ENCODE measurements around the gene RBM46.
"Not testable (repeated sequence)": the region's sequence is repeated elsewhere in the genome, so short reads cannot be mapped to it uniquely, and the experiment has no call there.

The RBM46 gene

DNA sequence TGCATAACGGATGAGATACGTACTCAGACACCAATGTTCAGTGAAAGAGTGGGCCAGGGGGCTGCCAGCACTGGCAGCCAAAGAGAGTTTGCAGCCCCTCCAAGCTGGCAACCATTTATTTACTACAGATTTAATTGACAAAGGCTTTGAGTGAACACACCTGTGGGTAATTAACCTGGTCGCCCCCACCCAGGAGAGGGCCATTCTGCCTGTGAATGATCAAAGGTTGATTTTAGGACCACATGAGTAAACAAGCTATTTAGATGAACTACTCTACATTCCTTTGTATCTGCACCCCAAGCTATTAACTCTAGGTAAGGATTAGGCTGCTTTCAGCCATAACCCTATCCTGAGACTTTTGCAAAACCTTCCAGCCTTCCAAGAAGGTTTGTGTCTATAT is 55.0 kb downstream of the RBM46 start:
- peaks cover 0 to 4% (median 0%) of the 10 kb centered on the region in 5 donors for H3K9me3 ChIP-seq (ENCODE audit: control insufficient read depth in 5 of 5, low read length in 5 of 5)
- H3K36me3 ChIP-seq (ENCODE audit: control insufficient read depth in 5 of 5, insufficient read depth in 5 of 5, low read length in 5 of 5), result no peaks in the 10 kb centered on the region
- H3K4me1 ChIP-seq (ENCODE audit: control insufficient read depth in 5 of 5, insufficient read depth in 5 of 5, low read length in 5 of 5), result no peaks in the 10 kb centered on the region
- no peaks in the 10 kb centered on the region for H3K27me3 ChIP-seq (ENCODE audit: control insufficient read depth in 5 of 5, insufficient read depth in 4 of 5, low read length in 5 of 5)
- H3K4me3 ChIP-seq (ENCODE audit: low read depth in 1 of 5, low read length in 5 of 5), result no peak overlapping the region
- no peak overlapping the region for H3K27ac ChIP-seq (ENCODE audit: low read depth, low read length)
- no peak overlapping the region for H3K9ac ChIP-seq (ENCODE audit: low read length in 5 of 5)

DNA sequence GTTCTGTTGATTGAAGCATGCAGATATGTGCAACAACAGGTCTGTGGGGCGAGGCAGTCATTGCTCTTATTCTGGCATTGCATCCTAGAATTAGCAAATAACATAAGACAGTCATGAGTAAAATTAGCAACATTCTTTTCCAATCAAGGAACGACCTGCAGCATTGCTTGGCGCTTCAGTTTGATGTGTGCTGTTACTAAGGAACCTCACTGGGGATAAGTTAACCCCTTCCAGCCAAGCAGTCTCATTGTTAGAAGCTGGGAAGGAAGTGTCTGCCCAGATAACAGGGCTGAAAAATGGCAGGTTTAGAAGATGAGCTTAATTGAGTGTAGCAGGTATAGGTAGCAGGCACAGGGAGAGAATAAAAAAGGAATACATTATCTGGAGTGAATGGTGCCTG is 55.4 kb downstream of the RBM46 start:
- Histone ChIP-seq H3K4me1 (ENCODE audit: control insufficient read depth in 5 of 5, insufficient read depth in 5 of 5, low read length in 5 of 5) (no peaks in the 10 kb centered on the region), H3K9me3 (ENCODE audit: control insufficient read depth in 5 of 5, low read length in 5 of 5) (peaks cover 0 to 4% (median 0%) of the 10 kb centered on the region in 5 donors), H3K27me3 (ENCODE audit: control insufficient read depth in 5 of 5, insufficient read depth in 4 of 5, low read length in 5 of 5) (no peaks in the 10 kb centered on the region), H3K4me3 (ENCODE audit: low read depth in 1 of 5, low read length in 5 of 5) (no peak overlapping the region), H3K27ac (ENCODE audit: low read depth, low read length) (no peak overlapping the region), H3K36me3 (ENCODE audit: control insufficient read depth in 5 of 5, insufficient read depth in 5 of 5, low read length in 5 of 5) (no peaks in the 10 kb centered on the region), H3K9ac (ENCODE audit: low read length in 5 of 5) (no peak overlapping the region)

- Histone ChIP-seq H3K4me1 (ENCODE audit: control insufficient read depth in 5 of 5, insufficient read depth in 5 of 5, low read length in 5 of 5) (no peaks in the 10 kb centered on the region), H3K36me3 (ENCODE audit: control insufficient read depth in 5 of 5, insufficient read depth in 5 of 5, low read length in 5 of 5) (no peaks in the 10 kb centered on the region), H3K4me3 (ENCODE audit: low read depth in 1 of 5, low read length in 5 of 5) (no peak overlapping the region), H3K9me3 (ENCODE audit: control insufficient read depth in 5 of 5, low read length in 5 of 5) (no peaks in the 10 kb centered on the region), H3K27me3 (ENCODE audit: control insufficient read depth in 5 of 5, insufficient read depth in 4 of 5, low read length in 5 of 5) (no peaks in the 10 kb centered on the region), H3K27ac (ENCODE audit: low read depth, low read length) (no peak overlapping the region), H3K9ac (ENCODE audit: low read length in 5 of 5) (no peak overlapping the region)
Observed at GRCh38 chr4:154838155-154838554, 57.1 kb downstream of the RBM46 start.

- H3K27me3 ChIP-seq (ENCODE audit: control insufficient read depth in 5 of 5, insufficient read depth in 4 of 5, low read length in 5 of 5), result no peaks in the 10 kb centered on the region
- H3K36me3 ChIP-seq (ENCODE audit: control insufficient read depth in 5 of 5, insufficient read depth in 5 of 5, low read length in 5 of 5), result no peaks in the 10 kb centered on the region
- no peak overlapping the region for H3K9ac ChIP-seq (ENCODE audit: low read length in 5 of 5)
- H3K4me3 ChIP-seq (ENCODE audit: low read depth in 1 of 5, low read length in 5 of 5), result no peak overlapping the region
- no peaks in the 10 kb centered on the region for H3K9me3 ChIP-seq (ENCODE audit: control insufficient read depth in 5 of 5, low read length in 5 of 5)
- no peak overlapping the region for H3K27ac ChIP-seq (ENCODE audit: low read depth, low read length)
- H3K4me1 ChIP-seq (ENCODE audit: control insufficient read depth in 5 of 5, insufficient read depth in 5 of 5, low read length in 5 of 5), result no peaks in the 10 kb centered on the region
Observed at GRCh38 chr4:154838694-154839093, 57.6 kb downstream of the RBM46 start.

GRCh38 chr4:154854362-154854761 is 73.3 kb downstream of the RBM46 start:
- no peaks in the 10 kb centered on the region for H3K36me3 ChIP-seq (ENCODE audit: control insufficient read depth in 5 of 5, insufficient read depth in 5 of 5, low read length in 5 of 5)
- no peaks in the 10 kb centered on the region for H3K9me3 ChIP-seq (ENCODE audit: control insufficient read depth in 5 of 5, low read length in 5 of 5)
- no peaks in the 10 kb centered on the region for H3K27me3 ChIP-seq (ENCODE audit: control insufficient read depth in 5 of 5, insufficient read depth in 4 of 5, low read length in 5 of 5)
- no peak overlapping the region for H3K9ac ChIP-seq (ENCODE audit: low read length in 5 of 5)
- H3K27ac ChIP-seq (ENCODE audit: low read depth, low read length), result no peak overlapping the region
- no peak overlapping the region for H3K4me3 ChIP-seq (ENCODE audit: low read depth in 1 of 5, low read length in 5 of 5)
- H3K4me1 ChIP-seq (ENCODE audit: control insufficient read depth in 5 of 5, insufficient read depth in 5 of 5, low read length in 5 of 5), result no peaks in the 10 kb centered on the region

DNA sequence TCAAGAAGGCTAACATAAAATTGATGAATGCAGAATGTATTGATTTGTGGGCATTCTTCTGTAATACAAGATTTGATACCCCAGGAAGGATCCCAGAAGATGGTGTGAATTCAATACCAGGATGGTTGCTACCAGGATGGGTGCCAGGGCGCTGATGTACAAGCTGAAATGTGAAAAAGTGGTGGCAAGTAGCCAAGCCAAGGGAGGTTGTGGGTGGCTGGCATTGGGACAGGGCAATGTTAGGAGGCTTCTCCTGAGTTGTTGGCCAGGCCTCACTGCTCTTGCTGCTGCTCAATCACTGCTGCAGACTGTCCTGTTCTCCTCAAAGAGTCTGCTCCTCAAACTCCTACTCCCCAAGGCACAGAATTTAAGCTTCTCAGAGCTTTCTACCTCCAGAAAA is 77.1 kb downstream of the RBM46 start:
- H3K27ac ChIP-seq (ENCODE audit: low read depth, low read length), result no peak overlapping the region
- no peak overlapping the region for H3K4me3 ChIP-seq (ENCODE audit: low read depth in 1 of 5, low read length in 5 of 5)
- H3K27me3 ChIP-seq (ENCODE audit: control insufficient read depth in 5 of 5, insufficient read depth in 4 of 5, low read length in 5 of 5), result no peaks in the 10 kb centered on the region
- H3K9ac ChIP-seq (ENCODE audit: low read length in 5 of 5), result no peak overlapping the region
- no peaks in the 10 kb centered on the region for H3K36me3 ChIP-seq (ENCODE audit: control insufficient read depth in 5 of 5, insufficient read depth in 5 of 5, low read length in 5 of 5)
- H3K9me3 ChIP-seq (ENCODE audit: control insufficient read depth in 5 of 5, low read length in 5 of 5), result peaks cover 3 to 8% (median 8%) of the 10 kb centered on the region in 5 donors
- H3K4me1 ChIP-seq (ENCODE audit: control insufficient read depth in 5 of 5, insufficient read depth in 5 of 5, low read length in 5 of 5), result no peaks in the 10 kb centered on the region

DNA sequence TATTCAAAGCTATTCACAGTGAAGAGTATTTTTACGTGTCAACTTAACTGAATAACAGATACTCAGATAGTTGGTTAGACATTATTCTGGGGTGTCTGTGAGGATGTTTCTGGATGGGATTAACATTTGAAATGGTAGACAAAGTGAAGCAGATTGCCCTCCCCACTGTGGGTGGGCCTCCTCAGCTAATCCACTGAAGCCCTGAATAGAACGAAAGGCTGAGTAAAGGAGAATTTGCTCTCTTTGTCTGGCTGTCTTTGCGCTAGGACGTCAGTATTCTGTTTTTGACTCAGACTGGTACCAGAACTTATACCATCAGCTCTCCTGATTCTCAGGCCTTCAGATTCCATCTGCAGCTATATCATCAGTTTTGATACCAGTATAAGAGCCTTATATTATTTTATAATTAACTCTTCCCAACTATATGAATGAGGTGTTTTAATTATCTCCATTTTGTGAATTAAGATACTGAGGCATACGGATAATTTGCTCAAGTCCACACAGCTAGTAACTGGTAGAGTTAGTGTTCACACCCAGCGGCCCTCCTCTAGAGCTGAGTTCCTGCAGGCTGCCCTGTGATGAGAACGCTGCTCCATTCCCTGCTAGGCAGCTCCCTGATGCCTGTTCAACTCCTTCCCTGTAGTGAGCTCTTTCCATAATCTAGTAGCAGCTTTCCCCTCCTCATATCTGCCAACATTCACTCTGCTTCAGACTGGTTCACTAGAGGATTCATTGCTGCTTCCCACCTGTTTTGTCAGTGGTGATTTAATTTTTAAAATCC is 87.5 kb downstream of the RBM46 start:
- Histone ChIP-seq H3K4me3 (ENCODE audit: low read depth in 1 of 5, low read length in 5 of 5) (no peak overlapping the region), H3K9ac (ENCODE audit: low read length in 5 of 5) (no peak overlapping the region), H3K27me3 (ENCODE audit: control insufficient read depth in 5 of 5, insufficient read depth in 4 of 5, low read length in 5 of 5) (no peaks in the 10 kb centered on the region), H3K36me3 (ENCODE audit: control insufficient read depth in 5 of 5, insufficient read depth in 5 of 5, low read length in 5 of 5) (no peaks in the 10 kb centered on the region), H3K4me1 (ENCODE audit: control insufficient read depth in 5 of 5, insufficient read depth in 5 of 5, low read length in 5 of 5) (no peaks in the 10 kb centered on the region), H3K27ac (ENCODE audit: low read depth, low read length) (no peak overlapping the region), H3K9me3 (ENCODE audit: control insufficient read depth in 5 of 5, low read length in 5 of 5) (peaks cover 0 to 9% (median 7%) of the 10 kb centered on the region in 5 donors)

- H3K36me3 ChIP-seq (ENCODE audit: control insufficient read depth in 5 of 5, insufficient read depth in 5 of 5, low read length in 5 of 5), result no peaks in the 10 kb centered on the region
- H3K9ac ChIP-seq (ENCODE audit: low read length in 5 of 5), result no peak overlapping the region
- no peaks in the 10 kb centered on the region for H3K27me3 ChIP-seq (ENCODE audit: control insufficient read depth in 5 of 5, insufficient read depth in 4 of 5, low read length in 5 of 5)
- H3K4me3 ChIP-seq (ENCODE audit: low read depth in 1 of 5, low read length in 5 of 5), result no peak overlapping the region
- no peak overlapping the region for H3K27ac ChIP-seq (ENCODE audit: low read depth, low read length)
- peaks cover 0 to 9% (median 6%) of the 10 kb centered on the region in 5 donors for H3K9me3 ChIP-seq (ENCODE audit: control insufficient read depth in 5 of 5, low read length in 5 of 5)
- no peaks in the 10 kb centered on the region for H3K4me1 ChIP-seq (ENCODE audit: control insufficient read depth in 5 of 5, insufficient read depth in 5 of 5, low read length in 5 of 5)
Observed at GRCh38 chr4:154869301-154869700, 88.2 kb downstream of the RBM46 start.

GRCh38 chr4:154872198-154872597 is 91.1 kb downstream of the RBM46 start:
- no peaks in the 10 kb centered on the region for H3K36me3 ChIP-seq (ENCODE audit: control insufficient read depth in 5 of 5, insufficient read depth in 5 of 5, low read length in 5 of 5)
- no peaks in the 10 kb centered on the region for H3K27me3 ChIP-seq (ENCODE audit: control insufficient read depth in 5 of 5, insufficient read depth in 4 of 5, low read length in 5 of 5)
- no peak overlapping the region for H3K27ac ChIP-seq (ENCODE audit: low read depth, low read length)
- H3K4me3 ChIP-seq (ENCODE audit: low read depth in 1 of 5, low read length in 5 of 5), result no peak overlapping the region
- H3K9ac ChIP-seq (ENCODE audit: low read length in 5 of 5), result no peak overlapping the region
- H3K4me1 ChIP-seq (ENCODE audit: control insufficient read depth in 5 of 5, insufficient read depth in 5 of 5, low read length in 5 of 5), result no peaks in the 10 kb centered on the region
- H3K9me3 ChIP-seq (ENCODE audit: control insufficient read depth in 5 of 5, low read length in 5 of 5), result peaks cover 0 to 9% (median 6%) of the 10 kb centered on the region in 5 donors

- H3K4me1 ChIP-seq (ENCODE audit: control insufficient read depth in 5 of 5, insufficient read depth in 5 of 5, low read length in 5 of 5); H3K27ac ChIP-seq (ENCODE audit: low read depth, low read length); H3K9me3 ChIP-seq (ENCODE audit: control insufficient read depth in 5 of 5, low read length in 5 of 5); H3K36me3 ChIP-seq (ENCODE audit: control insufficient read depth in 5 of 5, insufficient read depth in 5 of 5, low read length in 5 of 5); H3K27me3 ChIP-seq (ENCODE audit: control insufficient read depth in 5 of 5, insufficient read depth in 4 of 5, low read length in 5 of 5); H3K9ac ChIP-seq (ENCODE audit: low read length in 5 of 5); H3K4me3 ChIP-seq (ENCODE audit: low read depth in 1 of 5, low read length in 5 of 5): not testable (repeated sequence)
Observed at GRCh38 chr4:154874049-154874448, 93.0 kb downstream of the RBM46 start.
